MM.1S (cell line): Measurements from ENCODE around the gene CD96.

Source experiments
- EZH2 ChIP-seq: fragments of 300-600 bp; sonication (generic); optimal IDR thresholded peaks from 2 replicates; pipeline ENCODE3; 2017; ENCODE audit warnings: low read depth, mild to moderate bottlenecking, antibody characterized with exemption, low read length, mixed read lengths
- EZH2phosphoT487 ChIP-seq: fragments of 300-600 bp; sonication (generic); IDR thresholded peaks from 2 replicates; pipeline ENCODE4 v1.6.1; 2018; ENCODE audit warnings: antibody characterized with exemption, low read length
- TF ChIP-seq, protein P1 (sequence below): fragments of 300-600 bp; sonication (generic); IDR thresholded peaks from 2 replicates; pipeline ENCODE4 v1.5.1; 2016; ENCODE audit warnings: antibody characterized with exemption, low read length, mixed read lengths

GRCh38 chr3:111577798-111578685 lies 36.0 kb downstream of the CD96 start:
- TF ChIP-seq EZH2phosphoT487: no peak
- TF ChIP-seq, protein P1, sequence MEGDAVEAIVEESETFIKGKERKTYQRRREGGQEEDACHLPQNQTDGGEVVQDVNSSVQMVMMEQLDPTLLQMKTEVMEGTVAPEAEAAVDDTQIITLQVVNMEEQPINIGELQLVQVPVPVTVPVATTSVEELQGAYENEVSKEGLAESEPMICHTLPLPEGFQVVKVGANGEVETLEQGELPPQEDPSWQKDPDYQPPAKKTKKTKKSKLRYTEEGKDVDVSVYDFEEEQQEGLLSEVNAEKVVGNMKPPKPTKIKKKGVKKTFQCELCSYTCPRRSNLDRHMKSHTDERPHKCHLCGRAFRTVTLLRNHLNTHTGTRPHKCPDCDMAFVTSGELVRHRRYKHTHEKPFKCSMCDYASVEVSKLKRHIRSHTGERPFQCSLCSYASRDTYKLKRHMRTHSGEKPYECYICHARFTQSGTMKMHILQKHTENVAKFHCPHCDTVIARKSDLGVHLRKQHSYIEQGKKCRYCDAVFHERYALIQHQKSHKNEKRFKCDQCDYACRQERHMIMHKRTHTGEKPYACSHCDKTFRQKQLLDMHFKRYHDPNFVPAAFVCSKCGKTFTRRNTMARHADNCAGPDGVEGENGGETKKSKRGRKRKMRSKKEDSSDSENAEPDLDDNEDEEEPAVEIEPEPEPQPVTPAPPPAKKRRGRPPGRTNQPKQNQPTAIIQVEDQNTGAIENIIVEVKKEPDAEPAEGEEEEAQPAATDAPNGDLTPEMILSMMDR: peak; percentile 52
- TF ChIP-seq EZH2: no peak
